GM18951 (cell line): ENCODE measurements around the gene WASHC2A.
"Not testable (repeated sequence)": the region's sequence is repeated elsewhere in the genome, so short reads cannot be mapped to it uniquely, and the experiment has no call there.

Experiments used
- POLR2A ChIP-seq: IDR thresholded peaks from 4 replicates; pipeline ENCODE4 v1.6.1; 2011; ENCODE audit warnings: mild to moderate bottlenecking; ENCODE audit not compliant: insufficient read length, insufficient read depth; ENCODE audit errors: extremely low read depth
- in situ Hi-C: fragments of 300-500 bp; cut with MboI; formaldehyde crosslinking; loops from one replicate; pipeline ENCODE4 v1.12.0; 2022; ENCODE audit warnings: low sequenced_read_pairs, mixed read lengths, inconsistent platforms; ENCODE audit not compliant: unreplicated experiment

WASHC2A gene

GRCh38 chr10:50132841-50133240 is 65.1 kb downstream of the WASHC2A start:
- in situ Hi-C loops = not testable (repeated sequence)

- in situ Hi-C loops = not testable (repeated sequence)
Measured at GRCh38 chr10:50143512-50144174, 75.9 kb downstream of the WASHC2A start.

GRCh38 chr10:50145575-50145974 is 77.8 kb downstream of the WASHC2A start:
- in situ Hi-C loops = not testable (repeated sequence)

- TF ChIP-seq POLR2A = no peak
- in situ Hi-C loops = loop anchor here (5.0 kb wide), 1 partner anchor 126 kb away; no protein-coding TSS in a partner anchor
Measured at GRCh38 chr10:50152792-50153272, 85.1 kb downstream of the WASHC2A start.

- in situ Hi-C loops = not testable (repeated sequence)
Measured at GRCh38 chr10:50157868-50158267, 90.1 kb downstream of the WASHC2A start.

- in situ Hi-C loops = not testable (repeated sequence)
Measured at GRCh38 chr10:50159856-50160255, 92.1 kb downstream of the WASHC2A start.

GRCh38 chr10:50165038-50165437 is 97.3 kb downstream of the WASHC2A start:
- in situ Hi-C loops = not testable (repeated sequence)

GRCh38 chr10:50167833-50168232 is 100.1 kb downstream of the WASHC2A start:
- in situ Hi-C loops = not testable (repeated sequence)

- in situ Hi-C loops = not testable (repeated sequence)
Measured at GRCh38 chr10:50169506-50169905, 101.8 kb downstream of the WASHC2A start.

- in situ Hi-C loops = loop anchor here (5.0 kb wide), 1 partner anchor 592 kb away; no protein-coding TSS in a partner anchor
Measured at GRCh38 chr10:50174788-50175525, 107.2 kb downstream of the WASHC2A start.
